ENCODE results near the gene SLC16A4. TPM values are rescaled to one million over a fixed set of nuclear protein-coding genes. Genes with fewer than 3 reads are reported as not detected.

The SLC16A4 gene
- total RNA-seq, 1 donor from 2014 or later, result 0.96 TPM

GRCh38 chr1:110341872-110342331 lies 48.9 kb downstream of the SLC16A4 start:
- DNase-seq (ENCODE audit: low read depth, low spot score), result no peak
- Mint-ChIP-seq H3K9me3 (no peaks in the 10 kb centered on the region), H3K4me3 (no peak overlapping the region), H3K27me3 (ENCODE audit: low read depth) (no peaks in the 10 kb centered on the region), H3K4me1 (peaks cover 74% of the 10 kb centered on the region), H3K36me3 (ENCODE audit: low read depth) (peaks cover 12% of the 10 kb centered on the region), H3K27ac (ENCODE audit: unreplicated experiment) (no peak overlapping the region)
- no peak for TF ChIP-seq CTCF (conservative IDR thresholded peaks at IDR 0.05)

GRCh38 chr1:110341146-110341871 lies 49.5 kb downstream of the SLC16A4 start:
- Mint-ChIP-seq H3K9me3 (no peaks in the 10 kb centered on the region), H3K27me3 (ENCODE audit: low read depth) (no peaks in the 10 kb centered on the region), H3K4me1 (peaks cover 72% of the 10 kb centered on the region), H3K4me3 (no peak overlapping the region), H3K27ac (ENCODE audit: unreplicated experiment) (no peak overlapping the region), H3K36me3 (ENCODE audit: low read depth) (peaks cover 12% of the 10 kb centered on the region)
- DNase-seq (ENCODE audit: low read depth, low spot score), result no peak
- TF ChIP-seq CTCF (conservative IDR thresholded peaks at IDR 0.05), result no peak

GRCh38 chr1:110340207-110340468 lies 50.7 kb downstream of the SLC16A4 start:
- Mint-ChIP-seq H3K27ac (ENCODE audit: unreplicated experiment) (no peak overlapping the region), H3K36me3 (ENCODE audit: low read depth) (peaks cover 9% of the 10 kb centered on the region), H3K27me3 (ENCODE audit: low read depth) (no peaks in the 10 kb centered on the region), H3K4me1 (peaks cover 60% of the 10 kb centered on the region), H3K4me3 (no peak overlapping the region), H3K9me3 (no peaks in the 10 kb centered on the region)
- TF ChIP-seq CTCF (conservative IDR thresholded peaks at IDR 0.05), result no peak
- DNase-seq (ENCODE audit: low read depth, low spot score), result no peak

GRCh38 chr1:110339407-110340206 lies 51.2 kb downstream of the SLC16A4 start:
- Mint-ChIP-seq H3K27ac (ENCODE audit: unreplicated experiment) (no peak overlapping the region), H3K36me3 (ENCODE audit: low read depth) (peaks cover 9% of the 10 kb centered on the region), H3K9me3 (no peaks in the 10 kb centered on the region), H3K4me1 (peaks cover 57% of the 10 kb centered on the region), H3K27me3 (ENCODE audit: low read depth) (no peaks in the 10 kb centered on the region), H3K4me3 (no peak overlapping the region)
- peak; percentile 58 for TF ChIP-seq CTCF (conservative IDR thresholded peaks at IDR 0.05)
- DNase-seq (ENCODE audit: low read depth, low spot score), result no peak

GRCh38 chr1:110338886-110339406 lies 51.9 kb downstream of the SLC16A4 start, which contains the start of gene RBM15:
Gene RBM15, plus strand, starts transcription at chr1:110339377. Its CDS starts 29 bp downstream, at chr1:110339406.
- peak; percentile 87 for DNase-seq (ENCODE audit: low read depth, low spot score)
- TF ChIP-seq CTCF (conservative IDR thresholded peaks at IDR 0.05), result no peak
- no peak within 1 kb of the TSS for H3K4me3 Mint-ChIP-seq
- H3K4me1 Mint-ChIP-seq, result peaks cover 51% of the 10 kb centered on the region
- no peaks in the 10 kb centered on the region for H3K27me3 Mint-ChIP-seq (ENCODE audit: low read depth)
- H3K36me3 Mint-ChIP-seq (ENCODE audit: low read depth), result peaks cover 9% of the 10 kb centered on the region
- H3K27ac Mint-ChIP-seq (ENCODE audit: unreplicated experiment), result no peak within 1 kb of the TSS
- H3K9me3 Mint-ChIP-seq, result no peaks in the 10 kb centered on the region
